Epithelial cell of proximal tubule (primary cell): ENCODE measurements around the gene CCNA2. TPM values are rescaled to one million over a fixed set of nuclear protein-coding genes. Genes with fewer than 3 reads are reported as not detected.
A peak's percentile ranks its signal among the peaks of the same experiment; 100 is the strongest.

Experiments
- DNase-seq: peaks from one replicate; pipeline ENCODE4 v3.0.0-alpha.2; 2011; ENCODE audit warnings: low read depth
- H3K4me3 ChIP-seq: 2 replicates; pipeline ENCODE4 v1.5.1; 2011; ENCODE audit warnings: low read depth, mild to moderate bottlenecking, low read length
- total RNA-seq: library from RNA; depleted of rRNA; stranded (reverse); fragments of >200 nt; gene quantifications from 2 replicates; pipeline ENCODE4 v1.2.3, GENCODE V29; 2015
- TF ChIP-seq, protein P1 (sequence below): conservative IDR thresholded peaks from 2 replicates; pipeline ENCODE4 v1.5.1; 2012; ENCODE audit warnings: low read depth, mild to moderate bottlenecking, low read length

The CCNA2 gene
- total RNA-seq, 1 donor from 2014 or later, result 106 TPM

DNA sequence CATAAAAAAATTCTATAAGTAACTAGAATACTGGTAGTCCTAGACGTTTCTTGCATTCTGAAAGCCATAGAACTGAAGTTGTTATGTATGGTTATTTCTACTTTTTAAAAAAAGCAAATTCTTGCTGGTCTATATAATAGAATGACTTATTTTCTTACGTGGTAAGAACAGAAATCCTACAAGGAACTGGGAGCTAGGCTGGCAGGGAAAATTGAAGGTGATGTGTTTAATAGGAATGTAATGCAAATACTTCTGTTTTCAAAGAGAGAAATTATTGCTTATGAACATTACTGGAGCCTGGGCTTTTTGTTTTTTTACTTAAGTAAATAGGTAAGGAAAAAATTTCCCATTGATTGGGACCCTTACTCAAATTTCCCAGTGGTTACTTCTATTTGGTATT is 8.9 kb downstream of the CCNA2 start:
- no peak overlapping the region for H3K4me3 ChIP-seq
- DNase-seq, result no peak
- TF ChIP-seq, protein P1, sequence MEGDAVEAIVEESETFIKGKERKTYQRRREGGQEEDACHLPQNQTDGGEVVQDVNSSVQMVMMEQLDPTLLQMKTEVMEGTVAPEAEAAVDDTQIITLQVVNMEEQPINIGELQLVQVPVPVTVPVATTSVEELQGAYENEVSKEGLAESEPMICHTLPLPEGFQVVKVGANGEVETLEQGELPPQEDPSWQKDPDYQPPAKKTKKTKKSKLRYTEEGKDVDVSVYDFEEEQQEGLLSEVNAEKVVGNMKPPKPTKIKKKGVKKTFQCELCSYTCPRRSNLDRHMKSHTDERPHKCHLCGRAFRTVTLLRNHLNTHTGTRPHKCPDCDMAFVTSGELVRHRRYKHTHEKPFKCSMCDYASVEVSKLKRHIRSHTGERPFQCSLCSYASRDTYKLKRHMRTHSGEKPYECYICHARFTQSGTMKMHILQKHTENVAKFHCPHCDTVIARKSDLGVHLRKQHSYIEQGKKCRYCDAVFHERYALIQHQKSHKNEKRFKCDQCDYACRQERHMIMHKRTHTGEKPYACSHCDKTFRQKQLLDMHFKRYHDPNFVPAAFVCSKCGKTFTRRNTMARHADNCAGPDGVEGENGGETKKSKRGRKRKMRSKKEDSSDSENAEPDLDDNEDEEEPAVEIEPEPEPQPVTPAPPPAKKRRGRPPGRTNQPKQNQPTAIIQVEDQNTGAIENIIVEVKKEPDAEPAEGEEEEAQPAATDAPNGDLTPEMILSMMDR, result no peak

DNA sequence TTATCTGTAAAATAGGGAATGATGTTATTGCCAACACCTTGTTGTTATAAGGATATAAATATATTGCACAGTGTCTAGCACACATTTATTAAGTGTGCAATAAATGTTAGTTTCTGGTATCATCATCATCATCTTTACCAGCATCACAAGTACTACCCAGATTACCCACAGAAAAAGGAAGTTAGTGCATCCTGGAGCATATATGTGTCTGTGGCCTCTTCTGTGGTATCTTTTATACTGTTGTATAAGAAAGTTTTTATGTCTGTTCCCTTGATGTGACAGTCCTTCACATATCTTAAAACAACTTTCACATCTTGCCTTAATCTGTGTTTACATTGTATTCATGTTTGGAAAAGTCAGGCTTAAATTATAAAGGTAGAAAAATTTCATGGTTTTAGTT is 12.6 kb downstream of the CCNA2 start:
- TF ChIP-seq, protein P1, result no peak
- no peak for DNase-seq
- H3K4me3 ChIP-seq, result no peak overlapping the region

DNA sequence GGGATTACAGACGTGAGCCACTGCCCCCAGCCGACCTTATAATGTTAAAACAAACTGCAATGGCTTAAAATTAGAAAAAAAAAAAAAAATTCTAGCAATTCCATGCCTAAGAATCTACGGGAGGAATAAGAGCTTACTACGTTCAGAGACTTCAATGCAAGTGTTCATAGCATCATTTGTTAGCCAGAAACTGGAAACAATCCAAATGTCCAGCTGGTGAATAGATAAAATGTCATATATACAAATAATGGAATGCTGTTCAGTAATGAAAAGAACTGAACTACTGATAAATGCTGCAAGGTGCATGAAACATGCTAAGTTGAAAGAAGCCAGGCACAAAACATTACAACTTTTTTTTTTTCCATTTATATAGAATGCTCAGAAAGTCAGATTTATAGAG is 17.3 kb downstream of the CCNA2 start:
- TF ChIP-seq, protein P1, result no peak
- no peak overlapping the region for H3K4me3 ChIP-seq
- DNase-seq, result no peak

DNA sequence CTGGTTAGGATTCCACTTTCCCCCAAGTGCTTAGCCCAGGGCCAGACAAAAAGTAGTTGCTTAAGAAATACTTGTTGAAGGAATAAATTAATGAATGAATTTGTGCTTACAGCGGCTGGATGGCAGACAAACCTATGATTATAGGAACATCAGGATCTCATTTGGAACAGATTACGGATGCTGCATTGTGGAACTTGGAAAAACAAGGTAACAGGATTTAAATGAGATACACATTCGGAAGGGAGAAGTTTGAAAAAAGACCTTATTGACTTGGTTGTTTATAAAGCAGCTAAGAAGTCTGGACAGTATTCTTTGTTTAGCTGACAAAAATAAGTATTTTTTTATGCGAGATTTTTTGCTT is 22.0 kb downstream of the CCNA2 start:
- DNase-seq, result no peak
- peak overlapping the region; percentile 81 for H3K4me3 ChIP-seq
- TF ChIP-seq, protein P1, result no peak

DNA sequence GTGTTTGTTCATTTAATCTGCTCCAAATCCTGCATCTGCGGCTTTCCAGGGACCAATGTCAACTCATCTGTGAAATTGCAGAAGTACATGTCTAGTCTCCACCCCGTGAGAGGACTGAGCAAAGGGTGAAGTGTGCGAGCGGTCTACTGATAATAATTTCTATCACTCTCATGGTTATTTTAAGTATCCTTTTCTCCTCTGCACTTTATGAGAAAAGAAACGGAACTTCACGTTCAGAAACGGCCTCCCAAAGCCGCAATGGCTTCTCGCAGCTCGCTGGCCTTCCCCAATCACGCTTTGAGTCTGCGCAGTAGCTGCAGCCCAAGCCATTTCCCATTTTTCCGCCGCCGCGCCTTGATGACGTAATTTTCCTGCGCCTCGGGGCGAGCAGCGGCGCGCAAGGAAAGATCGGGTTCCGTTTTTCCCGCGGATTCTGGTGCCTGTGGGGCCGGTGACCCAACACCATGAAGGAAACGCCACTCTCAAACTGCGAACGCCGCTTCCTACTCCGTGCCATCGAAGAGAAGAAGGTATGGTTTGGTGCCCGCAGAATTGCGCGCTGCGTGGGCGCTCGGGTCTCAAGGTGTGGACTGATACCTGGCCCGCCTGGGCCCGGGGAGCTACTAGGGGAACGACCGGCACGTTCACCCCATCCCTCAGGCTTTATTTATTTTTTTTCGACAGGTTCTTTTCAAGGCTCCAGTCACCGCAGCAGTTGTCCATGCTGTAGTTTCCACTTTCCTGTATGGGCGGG is 22.5 kb downstream of the CCNA2 start, which contains the start of gene EXOSC9:
Gene EXOSC9 (plus strand): TSS at position 363 of the 754 bp plus-strand sequence. CDS start 102 bp downstream, at position 465.
- TF ChIP-seq, protein P1, result no peak
- DNase-seq, result peak; percentile 61
- peak within 1 kb of the TSS; percentile 81 for H3K4me3 ChIP-seq

DNA sequence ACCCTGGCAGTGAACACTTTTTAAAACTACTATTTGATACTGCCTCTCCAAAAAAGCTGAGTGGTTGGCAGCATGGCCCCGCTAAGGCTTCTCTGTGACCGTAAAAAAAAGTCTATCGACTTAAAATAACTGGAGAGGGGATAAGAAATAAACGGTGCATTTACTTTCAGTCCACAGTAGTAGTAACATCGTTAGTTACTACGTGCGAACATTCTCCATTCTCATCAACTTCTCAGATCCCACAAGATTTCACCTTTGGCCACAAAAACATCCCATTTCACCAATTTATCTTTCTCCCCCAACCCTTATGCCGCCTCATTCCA is 23.1 kb downstream of the CCNA2 start:
- peak overlapping the region; percentile 81 for H3K4me3 ChIP-seq
- TF ChIP-seq, protein P1, result no peak
- peak; percentile 12 for DNase-seq
